ENCODE data around the gene MRPS7.
"Not testable (repeated sequence)": the region's sequence is repeated elsewhere in the genome, so short reads cannot be mapped to it uniquely, and the experiment has no call there.

The MRPS7 gene

DNA sequence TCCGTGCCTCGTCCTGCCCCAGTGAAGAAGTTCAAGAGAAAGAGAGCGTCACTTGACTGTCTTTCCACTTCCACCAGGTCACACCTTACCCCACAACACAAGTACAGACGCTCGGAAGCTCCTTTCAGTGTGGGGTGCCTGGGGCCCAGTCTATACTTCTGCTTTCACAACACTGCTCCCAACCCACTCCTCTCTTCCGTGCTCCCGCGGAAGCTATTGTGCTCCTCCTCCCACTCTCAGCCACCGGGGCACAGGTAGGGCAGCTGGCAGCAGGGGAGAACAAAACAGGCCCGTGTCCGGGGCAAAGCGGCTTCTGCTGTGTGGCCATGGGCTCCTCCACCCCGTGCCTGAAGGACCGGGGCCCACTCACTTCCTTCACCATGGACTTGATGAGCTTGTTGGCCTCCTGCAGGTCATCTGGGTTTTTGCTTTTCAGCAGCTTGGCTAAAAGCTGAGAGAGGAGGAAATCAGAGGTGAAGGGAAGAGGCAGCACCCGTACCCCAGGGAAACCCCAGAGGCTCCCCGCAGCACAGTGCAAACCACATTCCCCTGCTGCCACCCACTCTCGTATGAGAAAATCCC, 19.1 kb upstream of the MRPS7 start:
- in situ Hi-C loops (cut with HindIII; ENCODE audit: low sequenced_read_pairs) = no loop called here

DNA sequence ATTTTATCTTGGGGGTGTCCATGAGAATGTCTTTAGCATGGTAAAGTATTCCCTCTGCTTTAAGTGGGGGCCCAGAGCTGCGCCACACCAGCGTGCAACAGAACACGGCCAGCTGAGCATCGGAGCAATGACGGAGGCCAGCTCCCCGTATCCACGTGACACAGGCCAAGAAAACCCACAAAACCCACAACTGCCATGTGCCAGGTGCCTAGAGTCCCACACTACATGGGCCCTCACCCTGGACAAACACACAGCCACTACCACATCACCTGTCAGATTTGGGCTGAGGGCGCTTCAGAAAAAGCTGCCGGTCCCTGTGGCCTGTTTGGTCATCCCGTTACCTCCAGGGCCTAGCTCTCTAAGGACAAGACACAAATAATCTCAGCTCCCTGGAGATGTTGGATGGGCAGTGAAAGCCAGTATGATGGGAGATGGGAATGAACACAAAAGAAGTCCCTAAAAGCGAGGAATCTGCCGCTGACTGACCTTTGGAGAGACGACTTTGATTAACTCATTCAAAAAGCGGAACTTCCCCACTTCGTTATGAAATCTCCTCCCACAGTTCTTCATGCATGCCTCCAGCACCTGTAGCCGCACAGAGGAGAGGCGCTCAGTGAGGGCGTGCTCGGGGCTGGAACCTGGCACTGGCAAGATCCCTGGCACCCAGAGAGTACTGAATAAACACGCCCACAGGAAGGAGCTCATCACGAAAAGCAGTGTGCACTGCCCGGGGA, 17.4 kb upstream of the MRPS7 start:
- in situ Hi-C loops (cut with HindIII; ENCODE audit: low sequenced_read_pairs) = no loop called here

DNA sequence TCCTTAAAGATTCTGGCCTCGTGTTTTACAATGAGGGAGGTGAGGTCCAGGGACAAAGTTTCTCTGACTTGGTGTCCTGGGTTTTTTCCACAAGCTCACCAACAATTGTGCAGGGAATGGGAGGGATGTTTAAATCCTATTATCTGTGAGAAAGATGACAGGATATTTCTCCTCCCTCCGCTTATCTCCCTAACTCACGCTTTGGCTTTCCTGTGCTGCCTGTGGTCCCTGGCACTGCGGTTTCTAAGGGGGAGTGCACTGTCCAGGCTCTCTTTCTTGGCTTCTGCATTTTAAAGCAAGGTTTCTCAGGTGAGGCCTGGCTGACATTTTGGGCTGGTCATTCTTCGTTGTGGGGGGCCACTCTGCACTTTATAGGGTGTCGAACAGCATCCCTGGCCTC, 16.7 kb upstream of the MRPS7 start:
- in situ Hi-C loops (cut with HindIII; ENCODE audit: low sequenced_read_pairs) = no loop called here

DNA sequence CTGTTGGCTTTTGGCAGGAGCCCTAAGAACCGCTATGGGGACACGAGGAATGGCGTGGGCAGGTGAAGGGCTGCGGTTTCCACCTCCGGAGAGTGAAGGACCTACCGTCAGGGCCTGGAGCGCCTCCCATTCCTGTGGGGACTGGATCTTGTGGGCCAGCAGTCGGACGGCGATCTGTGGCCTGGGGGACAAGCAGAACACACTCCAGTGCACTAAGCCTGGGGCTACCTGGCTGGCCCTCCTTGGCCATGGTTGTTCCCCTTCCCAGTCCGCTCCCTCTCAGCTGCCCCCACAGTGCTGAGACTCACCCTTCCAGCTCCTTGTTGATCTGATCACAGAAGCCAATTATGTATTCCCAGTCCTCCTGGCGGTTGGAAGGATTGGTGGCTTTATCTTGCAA, 15.3 kb upstream of the MRPS7 start:
- in situ Hi-C loops (cut with HindIII; ENCODE audit: low sequenced_read_pairs) = no loop called here

DNA sequence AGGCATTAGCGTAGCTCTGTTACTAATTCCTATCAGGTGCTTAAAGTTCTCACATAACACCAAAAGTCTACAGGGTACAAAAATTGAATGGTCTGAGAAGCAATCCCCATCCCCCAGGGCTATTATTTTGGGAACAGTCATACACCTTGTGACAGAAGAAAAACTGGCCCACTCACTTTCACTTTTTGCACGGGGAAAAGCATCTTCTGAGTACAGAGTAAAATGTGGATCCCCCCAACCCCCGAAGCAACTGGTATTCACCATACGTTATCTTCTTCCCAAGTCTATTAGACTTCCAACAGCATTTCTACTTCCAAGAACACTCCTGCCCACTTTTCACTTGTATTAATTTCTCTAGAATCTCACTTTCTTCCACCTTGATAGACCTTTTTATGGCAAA, 12.1 kb upstream of the MRPS7 start:
- in situ Hi-C loops (cut with HindIII; ENCODE audit: low sequenced_read_pairs) = no loop called here

DNA sequence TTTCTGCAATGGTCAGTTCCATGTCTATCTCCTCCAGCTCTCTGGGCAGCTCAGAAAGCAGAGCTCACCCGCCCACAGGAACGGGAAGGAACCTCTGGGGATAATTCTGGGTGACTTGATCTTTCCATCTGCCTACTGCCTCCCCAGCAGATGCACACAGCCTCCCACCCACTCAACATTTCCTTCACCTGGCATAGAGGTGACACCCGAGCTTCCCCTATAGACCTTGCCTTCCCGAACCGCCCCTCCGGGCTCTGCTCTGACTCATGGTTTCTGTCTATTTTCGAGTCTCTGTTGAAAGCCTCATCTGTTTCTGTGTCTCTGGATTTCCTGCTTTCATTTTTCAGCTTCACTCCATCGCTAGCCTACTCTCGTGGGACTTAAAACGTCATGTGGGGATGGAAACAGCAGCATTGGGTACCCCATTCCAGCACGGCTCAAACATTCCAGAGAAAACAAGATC, 11.6 kb upstream of the MRPS7 start:
- in situ Hi-C loops (cut with HindIII; ENCODE audit: low sequenced_read_pairs) = no loop called here

DNA sequence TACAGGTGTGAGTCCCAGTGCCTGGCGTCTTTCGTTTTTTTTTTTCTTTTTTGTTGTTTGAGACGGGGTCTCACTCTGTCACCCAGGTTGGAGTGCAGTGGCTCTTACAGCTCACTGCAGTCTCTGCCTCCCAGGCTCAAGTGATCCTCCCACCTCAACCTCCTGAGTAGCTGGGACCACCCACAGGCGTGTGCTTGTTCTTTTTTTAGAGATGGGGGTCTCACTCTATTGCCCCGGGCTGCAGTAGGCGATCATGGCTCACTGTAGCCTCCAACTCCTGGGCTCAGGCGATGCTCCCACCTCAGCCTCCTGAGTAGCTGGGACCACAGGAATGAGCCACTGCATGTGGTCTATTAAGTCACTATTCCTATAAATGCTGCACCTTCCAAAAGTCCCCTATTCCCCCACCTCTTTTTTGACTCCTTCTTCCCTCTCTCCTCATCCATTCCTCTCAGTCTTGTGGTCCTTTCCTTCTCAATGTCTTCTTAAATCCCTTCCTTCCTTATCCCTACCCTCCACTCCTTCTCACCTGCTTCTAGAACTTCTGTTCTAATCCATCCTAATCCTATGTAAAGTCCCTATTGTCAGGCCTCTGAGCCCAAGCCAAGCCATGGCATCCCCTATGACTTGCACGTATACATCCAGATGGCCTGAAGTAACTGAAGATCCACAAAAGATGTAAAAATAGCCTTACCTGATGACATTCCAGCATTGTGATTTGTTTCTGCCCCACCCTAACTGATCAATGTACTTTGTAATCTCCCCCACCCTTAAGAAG, 9.5 kb upstream of the MRPS7 start:
- in situ Hi-C loops (cut with HindIII; ENCODE audit: low sequenced_read_pairs) = no loop called here

DNA sequence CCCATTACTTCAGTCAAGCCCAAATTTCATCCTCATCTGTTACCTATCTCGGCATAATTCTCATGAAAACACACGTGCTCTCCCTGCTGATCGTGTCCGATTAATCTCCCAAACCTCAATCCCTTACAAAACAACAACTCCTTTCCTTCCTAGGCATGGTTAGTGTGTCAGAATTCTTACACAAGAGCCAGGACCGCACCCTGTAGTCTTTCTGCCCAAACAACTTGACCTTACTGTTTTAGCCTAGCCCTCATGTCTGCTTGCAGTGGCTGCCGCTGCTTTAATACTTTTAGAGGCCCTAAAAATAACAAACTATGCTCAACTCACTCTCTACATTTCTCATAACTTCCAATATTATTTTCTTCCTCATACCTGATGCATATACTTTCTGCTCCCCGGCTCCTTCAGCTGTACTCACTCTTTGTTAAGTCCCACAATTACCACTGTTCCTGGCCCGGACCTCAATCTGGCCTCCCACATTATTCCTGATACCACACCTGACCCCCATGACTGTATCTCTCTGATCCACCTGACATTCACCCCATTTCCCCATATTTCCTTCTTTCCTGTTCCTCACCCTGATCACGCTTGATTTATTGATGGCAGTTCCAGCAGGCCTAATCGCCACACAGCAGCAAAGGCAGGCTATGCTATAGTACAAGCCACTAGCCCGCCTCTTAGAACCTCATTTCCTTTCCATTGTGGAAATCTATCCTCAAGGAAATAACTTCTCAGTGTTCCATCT, 5.6 kb upstream of the MRPS7 start:
- in situ Hi-C loops (cut with HindIII; ENCODE audit: low sequenced_read_pairs) = not testable (repeated sequence)

DNA sequence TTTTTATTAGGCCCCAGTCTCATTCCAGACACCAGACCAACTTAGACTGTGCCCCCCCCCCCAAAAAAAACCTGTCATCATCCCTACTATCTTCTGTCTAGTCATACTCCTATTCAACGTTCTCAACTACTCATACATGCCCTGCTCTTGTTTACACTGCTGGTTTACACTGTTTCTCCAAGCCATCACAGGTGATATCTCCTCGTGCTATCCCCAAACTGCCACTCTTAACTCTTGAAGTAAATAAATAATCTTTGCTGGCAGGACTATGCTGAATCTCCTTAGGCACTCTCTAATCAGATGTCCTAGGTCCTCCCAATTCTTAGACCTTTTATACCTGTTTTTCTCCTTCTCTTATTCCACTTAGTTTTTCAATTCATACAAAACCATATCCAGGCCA, 4.5 kb upstream of the MRPS7 start:
- in situ Hi-C loops (cut with HindIII; ENCODE audit: low sequenced_read_pairs) = not testable (repeated sequence)

DNA sequence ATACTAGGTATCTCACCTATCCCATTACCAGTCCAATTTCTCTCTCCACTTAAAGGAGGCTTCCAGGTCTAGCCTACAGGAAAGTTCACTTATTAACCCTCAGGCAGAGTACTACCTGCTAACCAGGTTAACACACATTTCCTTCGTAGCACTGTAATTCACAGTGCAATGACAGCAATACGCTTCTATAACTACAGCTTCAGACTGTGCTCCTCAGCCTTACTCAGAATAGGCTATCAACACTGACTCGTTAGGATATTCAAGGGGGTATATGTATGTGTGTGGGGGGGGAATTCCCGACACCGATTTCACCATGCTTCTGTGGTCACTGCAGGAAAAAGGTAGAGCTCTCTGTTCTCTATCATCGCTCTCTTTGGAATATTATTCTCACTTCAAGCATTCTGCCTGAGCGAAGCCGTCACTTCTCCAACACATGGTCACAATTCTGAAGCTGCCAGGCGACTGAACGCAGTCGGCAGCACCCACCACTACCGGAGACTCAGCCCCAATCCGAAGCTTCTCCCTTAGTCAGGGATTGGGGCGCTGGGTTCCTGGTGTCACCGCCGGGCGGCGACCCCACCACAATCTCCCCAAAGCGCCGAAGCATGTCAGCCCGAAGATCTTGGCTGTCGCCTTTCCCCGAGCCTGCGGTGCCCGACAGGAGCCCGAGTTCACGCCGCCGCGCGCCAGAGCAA, 891 bp upstream of the MRPS7 start:
- in situ Hi-C loops (cut with HindIII; ENCODE audit: low sequenced_read_pairs) = loop anchor here (5.0 kb wide), 1 partner anchor 62 kb away; no protein-coding TSS in a partner anchor

DNA sequence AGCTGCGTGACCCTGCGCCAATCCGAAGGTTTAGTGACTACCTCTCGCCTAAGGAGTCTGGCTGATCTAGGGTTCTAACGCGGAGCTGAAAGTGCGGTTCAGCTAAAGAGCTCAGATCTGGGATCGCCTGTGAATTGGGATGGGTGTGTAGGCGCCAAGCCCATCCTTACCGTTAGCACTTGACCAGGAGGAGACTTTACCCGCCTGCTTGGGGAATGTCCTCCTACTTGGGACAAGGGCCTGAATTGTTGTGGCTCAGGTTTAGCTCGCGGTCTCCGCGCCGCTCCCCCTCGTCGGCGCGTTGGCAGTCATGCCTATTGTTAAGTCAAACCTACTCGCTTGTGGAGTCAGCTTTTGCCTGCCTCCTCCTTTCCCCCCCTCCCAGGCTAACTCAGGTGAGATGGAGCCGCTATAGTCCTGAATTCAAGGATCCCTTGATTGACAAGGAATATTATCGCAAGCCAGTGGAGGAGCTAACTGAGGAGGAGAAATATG, 480 bp downstream of the MRPS7 start:
- in situ Hi-C loops (cut with HindIII; ENCODE audit: low sequenced_read_pairs) = loop anchor here (5.0 kb wide), 1 partner anchor 60 kb away; no protein-coding TSS in a partner anchor

DNA sequence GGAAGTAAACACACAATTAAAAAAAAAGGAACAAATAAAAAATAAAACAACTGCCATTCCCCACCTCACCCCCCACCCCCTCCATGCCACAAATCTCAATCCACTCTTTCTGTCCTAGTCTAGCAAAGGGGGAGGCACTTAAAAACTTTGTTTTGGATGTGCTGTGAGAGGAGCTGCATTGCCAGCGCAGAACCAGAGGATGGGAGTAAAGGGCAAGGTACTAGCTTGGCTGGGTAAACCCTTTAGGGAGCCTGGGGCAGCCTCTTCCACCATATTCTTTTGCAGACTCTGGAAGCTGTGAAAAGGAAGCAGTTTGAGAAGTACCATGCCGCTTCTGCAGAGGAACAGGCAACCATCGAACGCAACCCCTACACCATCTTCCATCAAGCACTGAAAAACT, 1.4 kb downstream of the MRPS7 start:
- in situ Hi-C loops (cut with HindIII; ENCODE audit: low sequenced_read_pairs) = loop anchor here (5.0 kb wide), 1 partner anchor 59 kb away; no protein-coding TSS in a partner anchor

DNA sequence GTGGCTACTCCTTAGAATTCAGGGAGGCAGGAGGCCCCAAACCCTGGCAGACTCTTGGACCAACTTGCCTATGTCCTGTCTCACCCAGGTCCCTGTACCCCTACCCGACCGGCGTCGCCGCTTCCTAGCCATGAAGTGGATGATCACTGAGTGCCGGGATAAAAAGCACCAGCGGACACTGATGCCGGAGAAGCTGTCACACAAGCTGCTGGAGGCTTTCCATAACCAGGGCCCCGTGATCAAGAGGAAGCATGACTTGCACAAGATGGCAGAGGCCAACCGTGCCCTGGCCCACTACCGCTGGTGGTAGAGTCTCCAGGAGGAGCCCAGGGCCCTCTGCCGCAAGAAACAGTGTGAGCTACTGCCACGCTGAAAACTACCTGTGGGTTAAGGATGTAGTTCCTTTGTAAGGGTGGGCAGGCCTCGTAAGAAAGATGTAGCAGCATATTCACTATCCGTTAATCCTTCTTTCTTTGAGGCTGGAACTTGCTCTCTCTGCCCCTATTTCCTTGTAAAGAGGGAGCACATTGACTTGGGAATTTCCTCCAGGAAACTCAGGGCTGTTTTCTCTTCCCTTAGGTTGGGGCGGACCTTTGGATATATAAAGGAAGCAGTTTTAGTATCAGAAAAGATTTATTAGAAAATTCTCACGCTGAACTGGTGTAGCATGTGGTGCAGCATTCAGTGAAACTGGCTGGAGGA, 4.1 kb downstream of the MRPS7 start:
- in situ Hi-C loops (cut with HindIII; ENCODE audit: low sequenced_read_pairs) = no loop called here

DNA sequence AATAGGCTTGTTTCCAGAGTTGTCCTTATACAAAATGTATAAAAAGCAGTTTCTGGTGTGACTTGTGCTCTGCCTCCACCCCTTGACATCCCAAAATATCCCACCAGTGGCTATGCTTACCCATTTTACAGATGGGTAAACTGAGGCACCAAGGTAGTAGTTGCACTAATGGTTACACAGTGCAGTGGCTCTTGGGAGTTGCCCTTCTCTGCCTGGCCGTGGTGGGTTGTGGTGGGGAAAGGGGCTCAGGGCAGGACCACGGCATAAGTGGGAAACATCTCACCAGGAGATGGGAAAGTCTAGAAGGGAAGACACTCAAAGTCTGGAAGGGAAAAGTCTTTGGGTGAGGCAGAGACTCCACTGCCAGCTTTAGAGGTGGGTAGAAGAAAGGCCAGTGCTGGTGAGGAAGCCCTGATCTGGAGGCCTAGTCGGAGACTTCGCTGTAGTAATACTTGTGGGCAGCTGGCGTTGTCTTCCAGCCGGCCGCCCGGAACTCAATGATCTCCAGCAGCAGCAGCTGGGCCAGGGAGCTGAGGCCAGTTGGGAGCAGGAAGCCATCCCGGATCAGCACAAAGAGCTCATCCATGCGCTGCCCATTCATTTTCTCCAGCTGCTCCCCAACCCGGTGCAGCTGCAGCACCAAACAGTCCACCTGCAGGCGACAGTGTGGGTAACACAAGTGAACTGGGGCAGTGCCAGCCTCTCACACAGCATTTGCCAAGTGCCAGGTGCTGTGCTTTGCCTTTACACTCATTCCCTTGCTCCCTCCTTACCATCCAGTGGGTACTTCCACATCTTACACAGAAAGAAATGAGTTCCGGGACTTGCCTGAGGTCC, 4.9 kb downstream of the MRPS7 start:
- in situ Hi-C loops (cut with HindIII; ENCODE audit: low sequenced_read_pairs) = no loop called here

DNA sequence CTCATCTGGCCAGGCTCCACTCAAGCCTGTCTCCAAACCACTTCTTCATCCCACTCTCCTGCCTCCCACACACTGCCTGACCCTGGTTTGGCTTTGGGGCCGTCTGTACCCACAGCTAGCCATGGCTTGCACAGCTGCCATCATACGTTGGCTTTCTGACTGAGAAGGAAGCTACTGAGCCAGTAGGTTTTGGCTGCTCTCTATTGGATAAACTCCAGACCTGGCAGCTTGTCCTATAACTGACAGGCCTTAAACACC, 5.4 kb downstream of the MRPS7 start:
- in situ Hi-C loops (cut with HindIII; ENCODE audit: low sequenced_read_pairs) = no loop called here

DNA sequence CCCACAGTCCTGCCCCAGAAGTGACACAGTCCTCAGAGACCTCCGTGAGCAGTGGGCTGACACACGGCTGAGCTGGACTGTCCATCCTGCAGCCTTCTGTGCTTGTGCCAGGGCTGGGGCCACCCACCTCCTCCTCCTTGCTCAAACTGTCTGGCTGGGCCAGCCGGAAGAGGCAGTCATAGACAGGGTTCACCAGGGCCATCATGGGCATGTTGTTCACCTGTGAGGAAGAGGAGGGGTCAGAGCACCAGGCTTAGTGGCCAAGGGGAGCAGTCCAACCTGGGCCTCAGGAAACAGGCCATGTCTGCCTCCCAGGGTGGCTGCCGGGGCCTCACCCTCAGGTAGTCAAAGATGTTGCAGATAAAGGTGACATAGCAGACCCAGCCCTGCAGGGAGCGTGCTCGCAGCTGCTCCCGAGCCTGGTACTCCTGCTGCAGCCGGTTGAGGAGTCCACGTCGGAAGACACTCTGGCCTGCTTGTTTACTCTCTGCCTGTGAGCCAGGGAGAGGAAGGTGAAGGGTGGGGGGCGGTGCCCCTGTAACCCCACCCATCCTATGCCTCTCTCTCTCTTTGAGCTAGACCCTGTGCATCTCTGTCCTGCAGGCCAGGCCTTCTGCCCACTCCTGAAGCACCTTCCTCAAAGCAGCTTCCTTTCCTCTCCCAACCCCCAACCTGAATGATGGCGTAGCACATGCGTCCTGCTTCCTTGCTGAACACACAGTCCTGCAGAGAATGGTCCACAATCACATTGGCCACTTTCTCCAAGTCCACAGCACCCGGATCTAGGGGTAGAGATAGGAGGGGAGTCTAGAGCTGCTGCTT, 5.9 kb downstream of the MRPS7 start:
- in situ Hi-C loops (cut with HindIII; ENCODE audit: low sequenced_read_pairs) = no loop called here

DNA sequence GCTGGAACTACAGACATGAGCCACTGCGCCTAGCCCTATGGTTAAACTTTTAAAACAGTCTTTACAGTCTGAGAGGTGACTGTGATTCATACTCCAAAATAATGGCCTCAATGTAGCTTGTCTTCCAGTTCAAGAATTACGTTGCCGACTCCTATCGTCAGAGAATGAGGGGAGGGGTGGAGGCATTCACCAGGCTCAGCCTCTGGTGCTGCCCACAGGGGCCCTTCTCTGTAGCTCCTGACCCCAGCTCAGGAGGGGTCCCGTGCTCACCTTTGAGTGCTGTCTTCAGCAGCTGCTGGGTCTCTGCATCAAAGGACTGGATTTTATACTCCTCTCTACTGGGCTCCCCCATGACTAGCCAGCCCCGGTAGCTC, 8.2 kb downstream of the MRPS7 start:
- in situ Hi-C loops (cut with HindIII; ENCODE audit: low sequenced_read_pairs) = no loop called here

DNA sequence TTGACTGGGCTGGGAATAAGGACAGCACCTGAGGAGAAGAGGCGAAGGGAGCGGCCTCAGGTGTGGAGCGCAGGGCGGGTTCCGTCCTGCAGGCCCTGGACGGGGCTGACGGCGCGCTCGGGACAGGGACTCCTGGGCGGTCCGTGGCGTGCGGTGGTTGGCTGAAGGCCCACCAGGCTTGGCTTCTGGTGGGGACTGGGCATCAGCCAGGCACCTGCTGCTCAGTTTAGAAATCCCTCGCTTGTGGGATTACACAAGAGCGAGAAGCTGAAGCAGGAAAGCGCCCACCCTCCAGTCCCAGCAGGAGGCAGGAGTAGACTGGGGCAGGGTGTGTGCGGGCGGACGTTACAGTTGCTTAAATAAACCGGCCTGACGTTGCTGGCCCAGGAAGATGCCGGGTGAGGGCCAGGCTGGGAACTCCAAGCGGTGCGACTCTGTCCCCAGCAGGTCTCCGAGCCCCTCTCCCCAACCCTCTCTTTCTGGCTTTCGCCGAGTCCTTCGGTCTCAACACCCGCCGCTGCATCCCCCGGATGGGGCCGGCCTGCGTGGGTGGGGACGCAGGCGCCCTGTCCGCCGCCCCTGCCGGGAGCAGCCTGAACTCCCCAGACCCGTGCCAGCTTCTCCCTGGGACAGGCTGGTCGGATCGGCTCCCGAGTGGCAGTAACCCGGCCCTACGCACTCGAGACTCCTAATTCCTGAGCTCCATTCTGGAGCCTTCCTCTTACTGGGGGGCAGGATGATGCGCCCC, 8.7 kb downstream of the MRPS7 start:
- in situ Hi-C loops (cut with HindIII; ENCODE audit: low sequenced_read_pairs) = no loop called here
